ENCODE data around the gene KLRB1. TPM values are rescaled to one million over a fixed set of nuclear protein-coding genes. Genes with fewer than 3 reads are reported as not detected.
"Not testable (repeated sequence)": the region's sequence is repeated elsewhere in the genome, so short reads cannot be mapped to it uniquely, and the experiment has no call there.

KLRB1 gene
- total RNA-seq, 5 donors from 2014 or later (not counting 1 experiment from before 2014, with no cell fraction given) = 9.0 to 55.5 (median 31.6) TPM

DNA sequence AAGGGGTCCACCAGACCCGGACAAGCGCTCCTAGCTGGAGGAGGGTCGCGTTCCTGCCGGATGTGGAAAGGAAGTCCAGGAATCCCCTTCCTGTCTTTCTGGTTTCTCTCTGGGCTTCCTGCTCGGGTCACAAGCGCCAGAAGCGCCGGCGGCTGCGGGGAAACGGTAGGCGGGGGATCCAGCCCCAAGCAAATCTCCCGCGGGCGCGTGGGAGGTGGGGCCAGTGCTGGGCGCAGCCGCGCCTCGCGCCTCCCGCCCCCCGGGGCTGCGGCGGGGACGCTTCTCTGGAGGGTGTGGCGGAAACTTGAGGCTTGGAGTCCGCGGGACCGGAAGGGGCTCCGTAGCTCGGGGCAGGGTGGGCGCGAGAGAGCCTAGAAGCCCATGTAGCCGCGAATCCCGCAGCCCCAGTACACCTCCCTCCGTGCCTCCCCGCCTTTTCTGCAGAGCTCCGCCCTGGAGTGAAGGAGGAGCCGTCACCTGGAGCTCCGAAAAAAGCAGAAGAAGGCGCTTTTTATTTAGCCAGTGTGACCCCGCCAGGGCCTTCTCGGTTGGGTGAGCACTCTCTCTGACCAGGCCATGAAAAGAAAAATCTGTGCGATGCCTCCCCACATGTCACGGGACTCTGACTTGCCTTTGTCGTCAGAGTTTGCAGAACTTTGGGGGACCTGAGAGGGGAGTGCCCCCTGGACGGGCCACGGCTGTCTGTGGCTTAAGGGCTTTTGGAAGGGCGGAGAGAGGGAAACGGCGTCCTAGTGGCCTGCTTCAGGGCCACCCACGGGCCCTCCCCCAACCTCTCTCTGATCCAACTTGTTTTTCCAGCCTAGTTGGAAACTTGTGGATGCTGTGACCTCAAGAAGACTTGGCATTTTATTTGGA is 40.3 kb upstream of the KLRB1 start:
- Histone ChIP-seq H3K4me3 (ENCODE audit: control insufficient read depth in 1 of 2, extremely low read depth in 1 of 2, low read length in 1 of 2) (peak overlapping the region; percentile 77 to 100), H3K27me3 (replicated peaks in 1 of 2; ENCODE audit: control insufficient read depth in 2 of 2, extremely low read depth in 1 of 2, insufficient read depth in 2 of 2, low read length in 1 of 2) (no peaks in the 10 kb centered on the region), H3K9me3 (no peaks in the 10 kb centered on the region), H3K27ac (ENCODE audit: low read length) (peak overlapping the region; percentile 91), H3K4me1 (ENCODE audit: control insufficient read depth in 1 of 2, extremely low read depth in 1 of 2, insufficient read depth in 2 of 2, low read length in 2 of 2) (peaks cover 21 to 39% of the 10 kb centered on the region in 2 experiments), H3K36me3 (ENCODE audit: control insufficient read depth in 2 of 2, extremely low read depth in 1 of 2, insufficient read depth in 1 of 2, low read length in 1 of 2) (no peaks in the 10 kb centered on the region)
- peak; percentile 82 to 95 (median 89) for DNase-seq
- POLR2A ChIA-PET = interaction anchor here (0.6 to 2.2 kb wide), 22 partner anchors 9 to 262 kb away, joined by 3 to 26 read pairs (median 4); partner anchors contain the start of genes CLEC2D (in 2 of the 2) and CD69 (in 1 of the 2)
- Mint-ChIP-seq H3K27ac (peak overlapping the region; percentile 98), H3K27me3 (no peaks in the 10 kb centered on the region), H3K4me3 (peak overlapping the region; percentile 90 to 95 (median 92)), H3K4me1 (peaks cover 52 to 64% (median 58%) of the 10 kb centered on the region in 3 donors), H3K9me3 (peaks cover 0 to 13% (median 11%) of the 10 kb centered on the region in 3 donors), H3K36me3 (peaks cover 32% of the 10 kb centered on the region)
- peak; percentile 76 to 80 (median 78) for ATAC-seq (replicated peaks in 1 of 4)
- WGBS (ENCODE audit: insufficient coverage) = under 1% methylated on average over 39 of the region's 55 CpGs
- CTCF ChIA-PET = interaction anchor here (0.5 to 2.7 kb wide), 19 partner anchors 8 to 694 kb away, joined by 3 to 26 read pairs (median 4); partner anchors contain the start of genes CD69 (in 1 of the 2) and CLEC2D (in 1 of the 2)

DNA sequence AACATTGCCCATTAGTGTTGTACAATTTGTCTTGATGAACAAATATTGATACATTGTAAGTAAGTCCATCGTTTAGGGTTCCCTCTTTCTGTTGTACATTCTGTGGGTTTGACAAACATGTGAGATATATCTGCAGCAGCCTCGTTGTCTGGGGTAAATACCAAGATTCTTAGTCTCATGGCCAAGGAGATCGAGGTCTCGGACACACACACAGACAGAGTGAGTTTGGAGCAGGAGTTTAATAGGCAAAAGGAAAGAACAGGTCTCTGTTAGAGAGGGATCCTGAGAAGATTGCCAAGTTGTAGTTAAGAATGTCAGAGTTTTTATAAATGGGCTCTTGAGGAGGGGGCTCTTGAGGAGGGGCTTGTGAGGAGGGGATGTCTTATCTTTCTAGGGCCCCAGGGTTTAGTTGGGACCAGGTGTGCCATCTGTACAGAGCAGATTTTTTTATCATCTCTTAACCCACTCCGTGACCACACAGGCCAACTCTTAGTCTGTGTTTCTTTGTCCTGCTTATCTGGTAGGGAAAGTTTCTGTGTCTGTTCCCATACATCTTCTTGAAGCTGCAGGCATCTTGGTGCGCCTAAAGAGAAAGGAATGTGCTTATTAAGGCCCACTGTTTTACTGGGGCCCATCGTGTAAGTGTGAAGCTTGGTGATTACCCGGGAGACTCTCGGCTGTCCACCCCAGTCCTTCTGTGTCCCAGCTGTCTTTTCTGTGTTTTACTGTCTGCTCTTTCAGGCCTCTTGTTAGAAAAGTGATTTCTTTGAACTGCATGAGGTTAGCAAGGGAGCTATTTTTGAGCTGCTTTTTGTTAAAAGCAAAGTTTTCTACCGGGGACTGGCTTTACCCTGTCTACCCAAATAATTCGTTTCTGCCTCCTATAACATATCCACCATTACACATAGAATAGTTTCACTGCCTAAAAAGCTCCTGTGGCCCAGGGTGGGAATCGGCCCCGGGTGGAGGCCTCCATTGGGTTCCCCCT is 39.4 kb upstream of the KLRB1 start:
- 9% methylated on average over 7 of the region's 13 CpGs for WGBS (ENCODE audit: insufficient coverage)
- H3K9me3 Mint-ChIP-seq = peaks cover 0 to 16% (median 13%) of the 10 kb centered on the region in 3 donors
- Histone ChIP-seq H3K4me1 (ENCODE audit: control insufficient read depth in 1 of 2, extremely low read depth in 1 of 2, insufficient read depth in 2 of 2, low read length in 2 of 2) (peaks cover 27 to 32% of the 10 kb centered on the region in 2 experiments), H3K27me3 (replicated peaks in 1 of 2; ENCODE audit: control insufficient read depth in 2 of 2, extremely low read depth in 1 of 2, insufficient read depth in 2 of 2, low read length in 1 of 2) (no peaks in the 10 kb centered on the region), H3K4me3 (ENCODE audit: control insufficient read depth in 1 of 2, extremely low read depth in 1 of 2, low read length in 1 of 2) (peak overlapping the region; percentile 44 to 77), H3K36me3 (ENCODE audit: control insufficient read depth in 2 of 2, extremely low read depth in 1 of 2, insufficient read depth in 1 of 2, low read length in 1 of 2) (no peaks in the 10 kb centered on the region), H3K27ac (ENCODE audit: low read length) (peak overlapping the region; percentile 91), H3K9me3 (no peaks in the 10 kb centered on the region)
- DNase-seq = peak in 2 of 35 experiments; percentile 6 to 13
- POLR2A ChIA-PET = interaction anchor here (0.6 to 2.2 kb wide), 24 partner anchors 8 to 263 kb away, joined by 3 to 26 read pairs (median 4); partner anchors contain the start of genes CLEC2D (in 2 of the 2) and CD69 (in 1 of the 2)
- H3K36me3 Mint-ChIP-seq = peaks cover 38% of the 10 kb centered on the region
- H3K27ac Mint-ChIP-seq = peak overlapping the region; percentile 98
- peaks cover 53 to 60% (median 59%) of the 10 kb centered on the region in 3 donors for H3K4me1 Mint-ChIP-seq
- H3K27me3 Mint-ChIP-seq = no peaks in the 10 kb centered on the region
- peak; percentile 3 to 23 (median 8) for ATAC-seq (replicated peaks in 1 of 4)
- H3K4me3 Mint-ChIP-seq = peak overlapping the region; percentile 90 to 95 (median 92)
- CTCF ChIA-PET = interaction anchor here (0.5 to 2.7 kb wide), 18 partner anchors 9 to 151 kb away, joined by 3 to 26 read pairs (median 4); partner anchors contain the start of genes CD69 (in 1 of the 2) and CLEC2D (in 1 of the 2)

GRCh38 chr12:9644985-9645551 is 37.4 kb upstream of the KLRB1 start:
- H3K9me3 ChIP-seq; H3K27ac ChIP-seq (ENCODE audit: low read length); DNase-seq; H3K27me3 Mint-ChIP-seq; H3K4me3 ChIP-seq (ENCODE audit: control insufficient read depth in 1 of 2, extremely low read depth in 1 of 2, low read length in 1 of 2); H3K36me3 ChIP-seq (ENCODE audit: control insufficient read depth in 2 of 2, extremely low read depth in 1 of 2, insufficient read depth in 1 of 2, low read length in 1 of 2); ATAC-seq (replicated peaks in 1 of 4); POLR2A ChIA-PET; H3K4me3 Mint-ChIP-seq; H3K27me3 ChIP-seq (replicated peaks in 1 of 2; ENCODE audit: control insufficient read depth in 2 of 2, extremely low read depth in 1 of 2, insufficient read depth in 2 of 2, low read length in 1 of 2): not testable (repeated sequence)
- CTCF ChIA-PET = interaction anchor here in 1 of 2 donors (1.3 kb wide), 1 partner anchor 106 kb away, joined by 3 read pairs; no protein-coding TSS in a partner anchor
- WGBS (ENCODE audit: insufficient coverage) = no CpG with 5 or more reads among the region's 1 CpG
- peaks cover 22 to 25% of the 10 kb centered on the region in 2 experiments for H3K4me1 ChIP-seq (ENCODE audit: control insufficient read depth in 1 of 2, extremely low read depth in 1 of 2, insufficient read depth in 2 of 2, low read length in 2 of 2)
- H3K27ac Mint-ChIP-seq = peak overlapping the region; percentile 37 to 77
- H3K9me3 Mint-ChIP-seq = peaks cover 0 to 19% (median 12%) of the 10 kb centered on the region in 3 donors
- H3K36me3 Mint-ChIP-seq = peaks cover 39% of the 10 kb centered on the region
- peaks cover 44 to 51% (median 50%) of the 10 kb centered on the region in 3 donors for H3K4me1 Mint-ChIP-seq

GRCh38 chr12:9643266-9643660 is 35.5 kb upstream of the KLRB1 start:
- H3K27ac Mint-ChIP-seq = peak overlapping the region; percentile 85 to 94
- peaks cover 25 to 28% of the 10 kb centered on the region in 2 experiments for H3K4me1 ChIP-seq (ENCODE audit: control insufficient read depth in 1 of 2, extremely low read depth in 1 of 2, insufficient read depth in 2 of 2, low read length in 2 of 2)
- no peak for ATAC-seq (replicated peaks in 1 of 4)
- no peaks in the 10 kb centered on the region for H3K27me3 ChIP-seq (replicated peaks in 1 of 2; ENCODE audit: control insufficient read depth in 2 of 2, extremely low read depth in 1 of 2, insufficient read depth in 2 of 2, low read length in 1 of 2)
- CTCF ChIA-PET = no interaction called here
- peak overlapping the region; percentile 21 for H3K27ac ChIP-seq (ENCODE audit: low read length)
- POLR2A ChIA-PET = no interaction called here
- H3K36me3 ChIP-seq (ENCODE audit: control insufficient read depth in 2 of 2, extremely low read depth in 1 of 2, insufficient read depth in 1 of 2, low read length in 1 of 2) = no peaks in the 10 kb centered on the region
- peaks cover 58 to 64% (median 58%) of the 10 kb centered on the region in 3 donors for H3K4me1 Mint-ChIP-seq
- H3K36me3 Mint-ChIP-seq = peaks cover 26% of the 10 kb centered on the region
- H3K9me3 ChIP-seq = no peaks in the 10 kb centered on the region
- no peak for DNase-seq
- H3K4me3 Mint-ChIP-seq = peak overlapping the region in 2 of 3 donors; percentile 41 to 60
- no peaks in the 10 kb centered on the region for H3K27me3 Mint-ChIP-seq
- H3K9me3 Mint-ChIP-seq = peaks cover 0 to 19% (median 18%) of the 10 kb centered on the region in 3 donors
- H3K4me3 ChIP-seq (ENCODE audit: control insufficient read depth in 1 of 2, extremely low read depth in 1 of 2, low read length in 1 of 2) = no peak overlapping the region

DNA sequence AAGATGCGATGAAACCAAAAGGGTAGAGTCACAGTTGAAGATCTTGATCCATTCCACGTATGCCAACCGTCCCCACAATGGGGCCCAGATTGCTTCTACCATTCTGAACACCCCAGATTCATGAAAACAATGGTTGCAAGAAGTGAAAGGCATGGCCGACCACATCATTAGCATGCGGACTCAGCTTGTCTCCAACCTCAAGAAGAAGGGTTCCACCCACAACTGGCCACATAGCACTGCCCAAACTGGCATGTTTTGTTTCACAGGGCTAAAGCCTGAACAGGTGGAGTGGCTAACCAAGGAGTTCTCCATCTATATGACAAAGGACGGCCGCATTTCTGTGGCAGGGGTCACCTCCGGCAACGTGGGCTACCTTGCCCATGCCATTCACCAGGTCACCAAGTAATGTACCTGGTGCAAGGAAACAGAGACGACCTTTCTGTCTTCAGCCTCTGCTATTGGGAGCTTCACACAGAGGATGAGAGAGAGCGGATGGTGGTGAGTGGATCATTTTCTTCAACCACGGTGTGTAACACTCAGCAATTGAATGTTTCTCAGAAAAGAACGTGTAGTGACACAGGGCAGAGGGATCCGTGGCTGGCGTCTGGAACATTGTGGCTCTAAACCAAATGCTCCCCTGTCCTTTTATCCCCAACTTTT is 35.0 kb upstream of the KLRB1 start:
- H3K36me3 Mint-ChIP-seq = peaks cover 26% of the 10 kb centered on the region
- DNase-seq (no peak), ATAC-seq (replicated peaks in 1 of 4) (no peak)
- no peak overlapping the region for H3K4me3 ChIP-seq (ENCODE audit: control insufficient read depth in 1 of 2, extremely low read depth in 1 of 2, low read length in 1 of 2)
- peaks cover 0 to 19% (median 18%) of the 10 kb centered on the region in 3 donors for H3K9me3 Mint-ChIP-seq
- no peaks in the 10 kb centered on the region for H3K9me3 ChIP-seq
- CTCF ChIA-PET = interaction anchor here in 1 of 2 donors (0.5 kb wide), 1 partner anchor 9 kb away, joined by 3 read pairs; no protein-coding TSS in a partner anchor
- no peaks in the 10 kb centered on the region for H3K27me3 Mint-ChIP-seq
- peak overlapping the region in 2 of 3 donors; percentile 41 to 60 for H3K4me3 Mint-ChIP-seq
- H3K4me1 Mint-ChIP-seq = peaks cover 58 to 69% (median 63%) of the 10 kb centered on the region in 3 donors
- H3K27me3 ChIP-seq (replicated peaks in 1 of 2; ENCODE audit: control insufficient read depth in 2 of 2, extremely low read depth in 1 of 2, insufficient read depth in 2 of 2, low read length in 1 of 2) = no peaks in the 10 kb centered on the region
- WGBS (ENCODE audit: insufficient coverage) = 69% methylated on average over 11 of the region's 15 CpGs
- POLR2A ChIA-PET = no interaction called here
- H3K36me3 ChIP-seq (ENCODE audit: control insufficient read depth in 2 of 2, extremely low read depth in 1 of 2, insufficient read depth in 1 of 2, low read length in 1 of 2) = no peaks in the 10 kb centered on the region
- H3K4me1 ChIP-seq (ENCODE audit: control insufficient read depth in 1 of 2, extremely low read depth in 1 of 2, insufficient read depth in 2 of 2, low read length in 2 of 2) = peaks cover 25 to 28% of the 10 kb centered on the region in 2 experiments
- H3K27ac ChIP-seq (ENCODE audit: low read length) = peak overlapping the region; percentile 5
- H3K27ac Mint-ChIP-seq = peak overlapping the region; percentile 85 to 94

Data from T-cell (primary cell).